GM12891 (cell line): ENCODE measurements around the gene HSDL2.

Experiments
- DNase-seq: peaks from one replicate; pipeline ENCODE4 v3.0.0; 2011; ENCODE audit warnings: low spot score; ENCODE audit not compliant: insufficient read length
- FAIRE-seq: peaks from 2 replicates; lab custom pipeline; 2011; peaks lifted over from hg19 to GRCh38; lab: Jason Lieb, UNC
- PAX5 ChIP-seq: IDR thresholded peaks from 2 replicates; pipeline ENCODE4 v1.6.1; 2011; ENCODE audit warnings: low read length, moderate library complexity, mild to moderate bottlenecking; ENCODE audit not compliant: insufficient read depth, severe bottlenecking
- POLR2A ChIP-seq: IDR thresholded peaks from 2 replicates; pipeline ENCODE4 v1.6.1; 2011; ENCODE audit warnings: low read depth, low read length, control low read depth
- POLR2AphosphoS5 ChIP-seq: IDR thresholded peaks from 2 replicates; pipeline ENCODE4 v1.6.1; 2011; ENCODE audit warnings: low read depth, low read length, control low read depth
- POU2F2 ChIP-seq: IDR thresholded peaks from 2 replicates; pipeline ENCODE4 v1.6.1; 2011; ENCODE audit warnings: low read depth, mild to moderate bottlenecking, control low read depth, low read length, moderate library complexity
- SPI1 ChIP-seq: IDR thresholded peaks from 2 replicates; pipeline ENCODE4 v1.6.1; 2011; ENCODE audit warnings: low read depth, low read length, control low read depth
- TAF1 ChIP-seq: IDR thresholded peaks from 2 replicates; pipeline ENCODE4 v1.6.1; 2011; ENCODE audit warnings: low read depth, low read length, control low read depth

Gene HSDL2

DNA sequence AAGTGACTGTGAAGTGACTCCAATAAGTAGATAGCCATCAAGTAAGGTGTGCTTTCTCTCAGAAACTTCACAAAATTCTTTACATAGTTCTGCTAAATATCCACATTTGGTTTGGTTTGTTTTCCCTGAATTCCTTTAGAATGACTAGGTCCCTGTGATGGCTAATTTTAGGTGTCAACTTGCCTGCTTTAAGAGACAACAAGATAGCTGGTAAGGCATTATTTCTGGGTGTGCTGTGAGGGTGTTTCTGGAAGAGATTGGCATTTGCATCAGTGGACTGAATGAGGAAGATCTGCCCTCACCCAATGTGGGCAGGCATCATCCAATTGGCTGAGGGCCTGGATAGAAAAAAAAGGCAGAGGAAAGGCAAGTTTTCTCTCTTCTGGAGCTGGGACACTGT lies 38.2 kb upstream of the HSDL2 start:
- no peak for FAIRE-seq
- no peak for DNase-seq
- TF ChIP-seq POU2F2 (no peak), TAF1 (no peak), POLR2AphosphoS5 (no peak), PAX5 (no peak), SPI1 (no peak), POLR2A (no peak)

DNA sequence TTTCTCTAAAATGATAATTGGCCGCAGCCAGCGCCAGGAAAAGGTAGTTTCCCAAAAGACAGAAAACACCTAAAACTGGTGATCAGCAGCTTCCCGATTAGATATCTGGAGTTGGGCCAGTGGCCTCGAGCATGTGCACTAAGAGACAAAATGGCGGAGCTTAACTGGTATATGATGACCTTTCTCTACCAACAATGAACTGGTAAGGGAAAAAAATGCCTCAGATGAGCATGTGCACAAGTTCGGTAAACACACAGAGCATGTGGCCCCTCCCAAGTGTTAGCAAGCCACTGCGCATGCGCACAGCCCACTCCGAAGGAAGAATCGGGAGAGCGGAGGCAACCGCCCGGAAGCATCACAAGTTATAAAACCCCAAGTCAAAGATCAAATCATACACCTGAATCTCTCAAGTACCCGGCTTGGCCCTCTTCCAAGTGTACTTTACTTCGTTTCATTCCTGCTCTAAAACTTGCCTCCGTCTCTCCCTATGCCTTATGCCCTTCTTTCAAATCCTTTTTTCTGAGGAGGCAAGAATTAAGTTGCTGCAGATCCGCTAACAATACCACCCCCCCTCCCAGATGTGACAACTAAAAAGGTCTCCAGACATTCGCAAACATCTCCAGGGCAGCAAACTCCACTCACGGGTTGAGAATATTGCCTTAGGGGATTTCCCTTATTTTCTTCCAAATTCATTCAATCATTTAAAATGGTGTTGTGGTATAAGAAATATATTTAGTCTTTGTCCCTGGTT lies 31.5 kb upstream of the HSDL2 start:
- TF ChIP-seq PAX5 (no peak), POLR2A (no peak), TAF1 (no peak), POLR2AphosphoS5 (no peak), SPI1 (no peak), POU2F2 (no peak)
- FAIRE-seq, result peak; percentile 89
- no peak for DNase-seq

DNA sequence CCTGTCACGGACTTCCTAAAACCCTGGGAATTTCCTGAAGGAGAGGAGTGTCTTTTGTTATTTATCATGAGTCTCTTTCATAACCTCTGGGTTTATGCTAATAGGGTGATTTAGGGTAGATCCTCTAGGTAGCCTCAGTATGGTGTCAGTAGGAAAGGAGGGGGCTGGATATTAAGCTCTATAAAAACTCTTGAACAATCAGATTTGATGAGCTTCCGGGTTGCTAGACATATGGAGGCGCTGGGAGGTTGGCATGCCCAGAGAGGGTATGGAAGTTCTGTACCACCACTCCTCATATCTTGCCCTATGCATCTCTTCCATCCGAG lies 30.9 kb upstream of the HSDL2 start:
- no peak for TF ChIP-seq PAX5
- TF ChIP-seq POLR2AphosphoS5, result no peak
- TF ChIP-seq TAF1, result no peak
- no peak for TF ChIP-seq SPI1
- no peak for TF ChIP-seq POLR2A
- DNase-seq, result no peak
- FAIRE-seq, result no peak

GRCh38 chr9:112351184-112351583 lies 28.7 kb upstream of the HSDL2 start:
- no peak for FAIRE-seq
- no peak for DNase-seq

DNA sequence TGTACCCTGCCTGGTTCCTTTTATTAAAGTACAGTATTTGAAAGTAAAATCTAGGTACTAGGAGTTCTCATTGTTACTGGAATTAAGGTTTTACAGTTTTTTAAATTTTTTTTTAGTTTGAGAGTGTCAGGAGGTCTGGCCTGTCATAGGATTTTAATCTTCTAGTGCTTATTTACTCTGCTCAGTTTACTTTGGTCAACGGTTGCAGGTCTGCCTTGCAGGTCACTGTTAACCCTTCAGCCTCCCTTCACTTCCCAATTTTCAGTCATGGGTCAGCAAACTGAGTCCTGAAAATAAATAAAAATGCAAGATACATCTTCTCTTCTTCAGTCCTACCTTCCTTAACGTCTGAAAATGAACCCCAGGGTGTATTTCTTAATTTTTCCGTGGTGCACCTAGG lies 27.7 kb upstream of the HSDL2 start:
- DNase-seq, result no peak
- TF ChIP-seq POLR2AphosphoS5, result no peak
- no peak for TF ChIP-seq PAX5
- TF ChIP-seq SPI1, result no peak
- FAIRE-seq, result no peak

More at GRCh38 chr9:112351184-112351583, 28.7 kb upstream of the HSDL2 start:
- no peak for TF ChIP-seq TAF1
- no peak for TF ChIP-seq POLR2A
- no peak for TF ChIP-seq POU2F2
- no peak for TF ChIP-seq SPI1
- TF ChIP-seq POLR2AphosphoS5, result no peak
- TF ChIP-seq PAX5, result no peak

GRCh38 chr9:112354081-112354743 lies 25.7 kb upstream of the HSDL2 start:
- no peak for DNase-seq
- TF ChIP-seq TAF1 (no peak), PAX5 (no peak), POLR2A (no peak)
- no peak for FAIRE-seq

GRCh38 chr9:112355427-112355897 lies 24.4 kb upstream of the HSDL2 start:
- no peak for TF ChIP-seq POLR2A
- TF ChIP-seq TAF1, result no peak
- TF ChIP-seq PAX5, result no peak
- TF ChIP-seq SPI1, result no peak
- no peak for TF ChIP-seq POU2F2
- TF ChIP-seq POLR2AphosphoS5, result no peak
- no peak for DNase-seq
- FAIRE-seq, result no peak

- FAIRE-seq (no peak), DNase-seq (no peak)
- TF ChIP-seq POLR2A, result no peak
- no peak for TF ChIP-seq POU2F2
- no peak for TF ChIP-seq TAF1
- TF ChIP-seq SPI1, result no peak
- TF ChIP-seq PAX5, result no peak
- TF ChIP-seq POLR2AphosphoS5, result no peak
Measured at GRCh38 chr9:112360047-112360804, 19.7 kb upstream of the HSDL2 start.

DNA sequence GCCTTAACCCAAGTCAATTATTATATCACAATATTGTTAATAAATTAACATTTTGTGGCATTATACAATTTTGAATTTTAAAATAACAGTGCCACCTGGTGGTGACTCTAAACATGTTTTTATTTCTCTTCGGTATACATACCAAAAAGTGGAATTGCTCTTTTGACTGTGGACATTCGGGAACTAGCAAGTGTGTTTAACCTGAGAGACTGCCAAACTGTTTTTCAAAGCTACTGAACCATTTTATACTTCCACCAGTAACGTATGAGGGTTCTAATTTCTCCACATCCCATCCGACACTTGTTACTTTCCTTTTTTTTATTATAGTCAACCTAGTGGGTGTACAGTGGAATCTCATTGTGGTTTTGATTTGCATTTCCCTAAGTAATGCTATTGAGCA lies 18.3 kb upstream of the HSDL2 start:
- FAIRE-seq (peak; percentile 20), DNase-seq (no peak)
- no peak for TF ChIP-seq SPI1
- TF ChIP-seq POU2F2, result no peak
- TF ChIP-seq POLR2AphosphoS5, result no peak
- no peak for TF ChIP-seq POLR2A
- no peak for TF ChIP-seq TAF1
- TF ChIP-seq PAX5, result no peak
